Subcutaneous adipose tissue (tissue), 4 donors: Measurements from ENCODE around the gene ECEL1. TPM values are rescaled to one million over a fixed set of nuclear protein-coding genes. Genes with fewer than 3 reads are reported as not detected.

Source experiments
- CTCF ChIP-seq: fragments of 450-650 bp; IDR thresholded peaks from one replicate; pipeline ENCODE4 v1.5.1; 2016; ENCODE audit warnings: low read depth, mild to moderate bottlenecking, control low read depth, antibody characterized with exemption, moderate library complexity
- total RNA-seq, 4 donors: library from RNA; depleted of rRNA; stranded (reverse); fragments of >200 nt; gene quantifications; one replicate each; pipeline ENCODE4 v1.1.0, GENCODE V29; 2016

ECEL1 gene
- total RNA-seq, 4 donors from 2014 or later, result not detected

GRCh38 chr2:232449964-232450363, 37.7 kb downstream of the ECEL1 start:
- no peak for TF ChIP-seq CTCF

- TF ChIP-seq CTCF, result no peak
Observed at GRCh38 chr2:232448304-232448690, 39.3 kb downstream of the ECEL1 start.

GRCh38 chr2:232447638-232448303, 39.9 kb downstream of the ECEL1 start:
- no peak for TF ChIP-seq CTCF

GRCh38 chr2:232447091-232447620, 40.5 kb downstream of the ECEL1 start:
- TF ChIP-seq CTCF, result no peak

GRCh38 chr2:232444409-232445148, 43.1 kb downstream of the ECEL1 start:
- no peak for TF ChIP-seq CTCF

- TF ChIP-seq CTCF, result no peak
Observed at GRCh38 chr2:232441147-232441651, 46.4 kb downstream of the ECEL1 start.

GRCh38 chr2:232439758-232440135, 47.9 kb downstream of the ECEL1 start:
- no peak for TF ChIP-seq CTCF
